Inflammatory macrophage treated with lipopolysaccharide for 4 hours (primary cell): Measurements from ENCODE around the gene CAPN8.

Experiments
- DNase-seq: peaks from one replicate; pipeline ENCODE4 v3.0.0-alpha.2; 2020

CAPN8 gene

DNA sequence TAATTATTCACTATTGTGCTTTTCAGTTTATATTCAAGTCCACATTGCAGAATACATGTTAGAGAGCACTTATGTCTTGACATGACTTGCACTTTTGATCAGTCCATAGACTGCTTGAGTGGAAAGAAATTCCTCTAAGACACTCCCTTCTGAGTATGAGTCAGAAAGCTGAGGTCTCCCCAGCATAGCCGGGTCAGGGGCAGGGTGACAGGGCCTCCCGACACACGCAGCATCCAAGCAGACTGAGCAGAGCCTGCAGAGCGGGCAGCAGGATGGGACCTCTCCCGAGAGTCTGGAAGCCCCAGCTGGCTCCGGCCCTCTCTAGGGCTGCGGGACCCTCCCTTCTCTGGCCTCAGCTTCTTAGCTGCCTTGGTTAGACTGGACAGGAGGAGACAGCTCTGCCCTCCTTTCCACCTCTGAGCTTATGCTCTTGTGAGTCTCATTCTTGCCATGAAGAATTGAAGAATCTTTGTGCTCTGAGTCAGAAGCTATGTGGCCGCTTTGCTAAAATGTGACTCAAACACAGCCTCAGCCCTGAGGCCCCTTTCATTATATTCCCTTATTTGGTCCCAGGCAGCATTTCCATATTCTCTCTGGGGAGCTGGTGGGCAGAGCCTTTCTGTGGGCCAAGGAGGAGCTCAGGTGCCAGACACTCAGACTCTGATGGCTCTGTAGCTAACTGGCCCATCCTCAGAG lies 35.6 kb upstream of the CAPN8 start:
- DNase-seq = no peak

DNA sequence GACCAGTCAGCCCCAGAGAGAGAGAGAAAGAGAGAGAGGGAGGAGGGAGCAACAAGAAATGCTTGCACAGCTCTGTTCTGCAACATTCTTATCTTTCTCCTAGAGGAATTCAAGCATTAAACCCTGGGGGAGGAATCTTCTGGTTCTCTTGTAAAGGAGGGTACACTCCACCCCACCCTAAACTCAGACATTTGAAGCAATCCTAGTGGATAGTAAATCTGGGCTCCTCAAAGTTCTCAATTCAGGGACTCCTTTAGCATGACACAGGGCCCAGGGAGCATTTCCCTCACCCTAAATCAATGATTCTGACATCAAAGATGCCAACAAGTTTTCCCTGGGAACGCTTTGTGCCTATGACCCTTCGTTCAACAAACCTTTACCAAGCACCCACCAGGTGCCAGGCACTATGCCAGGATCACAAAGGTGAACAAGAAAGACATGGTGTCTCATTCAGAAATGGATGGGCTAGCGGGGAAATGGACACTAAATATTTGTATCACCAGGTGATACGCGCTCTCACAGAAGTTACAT lies 35.0 kb upstream of the CAPN8 start:
- no peak for DNase-seq

DNA sequence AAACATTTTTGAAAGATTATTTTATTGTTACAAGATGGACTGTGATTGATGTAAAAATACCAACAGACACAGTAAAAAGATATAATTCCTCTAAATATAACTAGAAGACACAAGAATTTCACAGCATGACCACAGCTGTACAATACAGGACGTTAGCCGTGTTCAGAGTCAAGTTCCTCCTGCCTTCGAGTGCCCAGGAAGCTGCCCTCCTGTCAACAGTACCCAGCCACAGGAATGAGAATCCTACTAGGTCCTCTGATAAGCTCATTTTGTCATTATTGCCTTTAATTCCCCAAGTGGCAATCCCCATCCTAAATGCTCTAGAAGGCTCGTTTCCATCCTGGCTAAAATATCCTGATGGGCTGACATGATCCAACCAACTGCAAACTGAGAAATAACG lies 30.4 kb upstream of the CAPN8 start:
- no peak for DNase-seq

DNA sequence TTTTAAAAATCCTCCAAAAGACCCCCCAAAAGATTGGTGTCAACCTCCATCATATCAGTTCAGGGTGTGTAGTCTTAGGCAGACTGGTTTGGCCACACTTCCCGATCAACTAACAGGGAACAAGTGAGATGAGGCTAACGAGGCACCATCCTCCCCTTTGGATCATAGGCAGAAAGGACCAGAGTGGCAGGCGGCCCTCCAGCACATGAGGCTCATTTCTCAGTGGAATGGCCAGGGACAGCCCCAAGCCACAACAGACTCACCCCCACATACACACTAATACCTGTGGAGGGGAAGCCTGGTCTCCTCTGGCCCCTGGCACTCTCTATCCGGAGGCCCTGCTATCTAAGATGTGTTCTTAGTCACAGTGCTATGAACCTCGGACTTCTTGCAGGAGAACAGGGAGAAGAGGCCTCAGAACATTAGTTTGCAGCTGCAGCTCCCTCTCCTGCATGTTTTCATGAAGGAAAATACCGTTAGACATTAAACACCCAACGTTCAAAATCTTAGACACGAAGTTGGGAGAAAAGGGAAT lies 29.6 kb upstream of the CAPN8 start:
- DNase-seq = no peak

DNA sequence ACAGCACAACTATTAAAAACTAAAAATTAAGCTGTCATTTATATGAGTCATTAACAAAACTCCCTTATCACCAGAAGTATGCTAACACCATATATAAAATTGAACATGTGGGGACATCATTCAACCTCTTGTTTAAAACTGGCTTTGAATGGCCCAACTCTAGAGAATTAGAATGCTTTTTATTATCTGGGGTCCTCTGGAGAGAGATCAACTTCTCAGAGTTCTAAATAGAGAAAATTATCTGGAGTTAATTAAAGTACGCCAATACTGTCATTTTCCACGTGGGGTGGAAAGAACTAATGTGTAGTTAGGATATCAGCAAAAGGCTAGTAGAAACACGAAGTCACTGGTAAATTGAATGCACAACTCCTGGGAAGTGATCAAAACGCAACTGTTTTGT lies 25.6 kb upstream of the CAPN8 start:
- no peak for DNase-seq

DNA sequence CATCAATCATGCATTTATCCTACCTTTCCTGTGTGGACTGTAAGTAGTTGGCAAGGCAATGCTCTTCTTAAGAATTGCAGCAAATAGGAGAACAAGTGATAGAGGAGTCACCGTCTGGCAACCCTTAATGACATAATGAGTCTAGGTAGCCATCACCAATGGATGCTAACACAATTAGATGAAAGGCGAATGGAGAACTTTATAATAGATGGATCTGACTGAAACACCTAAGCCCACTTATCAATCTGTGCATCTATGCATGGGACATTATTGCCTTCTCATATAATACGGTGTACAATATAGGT lies 18.9 kb upstream of the CAPN8 start:
- no peak for DNase-seq

DNA sequence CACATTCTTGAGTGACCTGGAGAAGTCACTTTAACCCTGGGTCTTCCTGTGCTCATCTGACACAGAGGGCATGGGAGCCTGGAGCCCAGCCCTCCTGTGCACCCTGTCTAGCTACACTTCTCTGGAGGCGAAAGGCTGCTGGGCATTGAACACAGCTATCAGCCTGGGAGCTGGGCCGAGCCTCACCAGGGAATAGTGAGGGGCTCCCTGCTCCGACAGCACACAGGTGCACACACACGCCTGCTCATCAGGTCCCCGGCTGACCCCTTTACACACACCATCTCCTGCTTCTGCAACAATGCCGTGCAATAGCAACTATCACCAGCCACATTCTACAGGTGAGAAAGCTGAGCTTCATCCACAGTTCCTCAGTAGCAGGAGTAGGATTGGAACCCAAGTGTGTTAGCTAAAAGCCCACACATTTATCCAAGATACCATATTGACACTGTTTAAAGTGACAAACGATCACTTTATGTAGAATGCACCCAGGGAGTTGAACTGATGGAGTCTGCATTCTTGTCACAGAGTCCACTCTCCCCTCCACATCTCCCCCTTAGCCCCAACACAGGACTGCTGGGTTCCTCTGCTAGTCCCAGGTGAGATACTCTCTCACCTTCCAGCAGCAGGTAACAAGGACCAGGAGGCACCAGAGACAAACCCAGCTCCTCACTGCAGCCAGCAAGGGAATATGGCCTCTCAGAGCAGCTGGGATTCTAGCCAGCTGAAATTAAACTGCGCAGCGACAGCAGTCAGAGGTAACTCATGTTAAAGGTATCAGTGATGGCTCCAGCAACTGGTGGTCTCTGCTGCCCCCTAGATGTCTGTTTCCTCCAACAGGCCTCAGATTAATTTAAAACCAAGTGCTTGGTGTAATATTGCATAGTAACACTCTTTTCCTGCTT lies 18.3 kb upstream of the CAPN8 start:
- DNase-seq = peak; percentile 51

DNA sequence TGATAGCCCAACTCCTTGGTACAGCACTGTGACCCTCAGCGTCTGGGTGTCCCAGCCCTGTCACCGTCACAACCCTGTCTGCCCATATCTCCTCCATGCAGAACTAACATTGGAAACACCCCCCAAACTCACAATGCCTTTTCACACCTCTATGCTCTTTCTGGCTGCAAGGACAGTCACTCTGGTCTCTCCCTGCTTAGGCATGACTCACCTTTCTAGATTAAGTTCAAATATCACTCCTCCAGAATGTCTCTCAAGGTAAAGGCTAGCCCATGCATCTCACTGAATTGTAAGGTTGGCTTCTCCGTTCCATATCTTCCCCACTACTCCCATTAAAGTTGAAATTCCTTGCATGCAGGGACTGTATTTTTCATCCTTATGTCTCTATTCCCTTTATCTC lies 17.0 kb upstream of the CAPN8 start:
- no peak for DNase-seq

DNA sequence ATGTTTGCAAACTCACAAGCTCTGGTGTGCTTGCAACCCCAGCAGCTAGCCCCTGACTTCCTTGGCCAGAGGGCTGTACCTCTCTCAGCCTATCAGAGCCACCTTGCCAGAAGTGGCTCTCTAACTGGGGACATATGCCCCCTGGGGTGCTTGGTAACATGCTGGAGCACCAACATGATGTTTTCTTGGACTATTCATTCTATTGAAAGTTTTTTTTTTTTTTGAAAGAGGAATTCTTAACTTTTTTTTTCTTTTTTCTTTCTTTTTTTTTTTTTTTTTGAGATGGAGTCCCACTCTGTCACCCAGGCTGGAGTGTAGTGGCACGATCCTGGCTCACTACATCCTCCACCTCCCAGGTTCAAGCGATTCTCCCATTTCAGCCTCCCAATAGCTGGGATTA lies 14.7 kb upstream of the CAPN8 start:
- no peak for DNase-seq

DNA sequence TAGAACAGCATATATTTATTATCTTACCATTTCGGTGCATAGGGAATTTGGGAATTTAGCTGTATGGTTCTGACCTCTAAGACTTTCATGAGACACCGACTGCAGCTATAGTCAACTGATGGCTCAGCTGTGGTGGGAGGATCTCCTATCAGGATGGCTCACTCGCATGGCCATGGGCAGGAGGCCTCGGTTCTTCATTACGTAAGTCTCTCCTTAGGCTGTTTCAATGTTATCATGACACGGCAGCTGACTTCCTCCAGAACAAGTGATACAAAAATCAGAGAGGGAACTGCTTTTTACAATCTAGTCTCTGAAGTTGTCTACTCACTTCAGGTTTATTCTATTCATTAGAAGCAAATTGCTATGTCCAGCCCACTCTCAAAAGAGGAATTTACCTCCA lies 13.3 kb upstream of the CAPN8 start:
- peak; percentile 87 for DNase-seq

DNA sequence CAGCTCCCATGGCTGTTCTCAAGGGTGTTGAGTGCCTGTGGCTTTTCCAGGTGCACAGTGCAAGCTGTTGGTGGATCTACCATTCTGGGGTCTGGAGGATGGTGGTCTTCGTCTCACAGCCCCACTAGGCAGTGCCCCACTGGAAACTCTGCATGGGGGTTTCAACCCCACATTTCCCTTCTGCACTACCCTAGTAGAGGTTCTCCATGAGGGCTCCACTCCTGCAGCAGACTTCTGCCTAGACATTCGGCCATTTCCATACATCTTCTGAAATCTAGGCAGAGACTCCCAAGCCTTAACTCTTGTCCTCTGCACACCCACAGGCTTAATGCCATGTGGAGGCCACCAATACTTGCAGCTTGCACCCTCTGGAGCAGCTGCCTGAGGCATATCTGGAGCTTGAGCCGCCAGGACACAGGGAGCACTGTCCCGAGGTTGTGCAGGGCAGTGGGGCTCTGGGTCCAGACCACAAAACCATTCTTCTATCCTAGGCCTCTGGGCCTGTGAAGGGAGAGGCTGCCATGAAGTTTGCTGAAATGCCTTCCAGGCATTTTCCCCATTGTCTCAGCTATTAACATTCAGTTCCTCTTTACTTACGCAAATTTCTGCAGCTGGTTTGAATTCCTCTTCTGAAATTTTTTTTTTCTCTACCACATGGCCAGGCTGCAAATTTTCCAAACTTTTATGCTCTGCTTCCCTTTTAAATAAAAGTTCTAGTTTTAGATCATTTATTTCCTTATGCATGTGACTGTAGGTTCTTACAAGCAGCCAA lies 8.8 kb upstream of the CAPN8 start:
- peak; percentile 77 for DNase-seq

DNA sequence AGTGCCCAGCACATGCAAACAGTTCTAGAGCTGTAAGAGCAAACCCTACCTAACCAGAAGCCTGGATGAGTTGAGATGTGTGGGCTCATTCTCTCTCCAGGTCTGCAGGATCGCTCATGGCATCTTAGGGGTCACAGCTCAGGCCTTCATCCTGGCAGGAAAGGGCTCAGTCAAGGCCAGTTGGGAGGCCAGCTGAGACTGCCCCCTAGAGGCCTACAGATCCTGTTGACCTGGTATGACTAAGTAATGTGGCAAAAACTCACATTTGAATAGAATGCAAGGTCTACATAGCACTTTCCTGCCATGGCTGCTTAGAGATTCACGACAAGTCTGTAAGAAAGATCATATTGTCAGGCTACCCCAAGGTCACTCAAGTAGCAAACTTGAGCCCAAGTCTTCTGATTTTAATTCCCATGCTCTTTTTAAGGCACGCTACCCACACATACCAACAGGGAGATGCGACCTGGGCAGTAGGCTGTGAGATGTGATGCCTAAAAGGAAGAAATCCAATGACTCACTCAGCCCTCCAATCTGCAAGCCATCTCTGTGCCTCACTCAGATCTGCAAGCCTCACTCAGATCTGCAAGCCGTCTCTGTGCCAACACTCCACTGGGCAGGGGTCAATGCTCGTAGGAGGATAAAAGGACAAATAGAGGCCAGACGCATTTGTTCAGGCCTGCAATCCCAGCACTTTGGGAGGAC lies 5.1 kb upstream of the CAPN8 start:
- DNase-seq = peak; percentile 42

DNA sequence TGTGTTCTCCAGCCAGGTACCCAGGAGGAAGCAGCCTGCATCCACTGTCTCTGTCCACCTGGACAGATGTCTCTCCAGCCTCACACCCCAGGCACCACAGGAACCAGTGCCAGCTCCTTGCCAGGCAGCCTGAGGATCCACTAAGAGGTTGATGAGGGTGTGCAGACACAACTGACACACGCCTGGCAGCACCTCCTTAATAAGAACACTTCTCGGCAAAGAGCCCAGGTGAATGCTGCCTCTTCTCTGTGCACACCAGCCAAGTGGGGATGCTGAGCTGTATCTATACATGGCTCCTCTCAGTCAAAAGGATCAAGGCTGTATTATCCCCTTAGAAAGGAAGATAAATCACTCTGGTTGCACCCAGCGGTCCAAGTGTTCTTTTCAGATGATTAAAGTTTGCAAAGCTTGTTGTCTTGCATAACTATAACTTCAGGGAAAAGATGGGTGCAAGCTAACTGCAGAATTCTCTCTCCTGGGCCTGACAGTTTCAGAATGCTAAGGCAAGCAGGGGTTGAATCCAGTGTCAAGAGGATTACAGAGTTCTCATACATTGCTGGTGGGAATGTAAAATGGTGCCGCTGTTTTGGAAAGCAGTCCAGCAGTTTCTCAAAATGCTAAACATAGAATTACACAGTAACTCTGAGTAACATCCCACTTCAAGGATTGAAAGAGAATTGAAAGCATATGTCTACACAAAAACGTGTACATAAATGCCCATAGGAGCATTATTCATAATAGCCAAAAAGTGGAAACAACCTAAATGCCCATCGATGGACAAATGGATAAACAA lies 3.7 kb upstream of the CAPN8 start:
- no peak for DNase-seq

DNA sequence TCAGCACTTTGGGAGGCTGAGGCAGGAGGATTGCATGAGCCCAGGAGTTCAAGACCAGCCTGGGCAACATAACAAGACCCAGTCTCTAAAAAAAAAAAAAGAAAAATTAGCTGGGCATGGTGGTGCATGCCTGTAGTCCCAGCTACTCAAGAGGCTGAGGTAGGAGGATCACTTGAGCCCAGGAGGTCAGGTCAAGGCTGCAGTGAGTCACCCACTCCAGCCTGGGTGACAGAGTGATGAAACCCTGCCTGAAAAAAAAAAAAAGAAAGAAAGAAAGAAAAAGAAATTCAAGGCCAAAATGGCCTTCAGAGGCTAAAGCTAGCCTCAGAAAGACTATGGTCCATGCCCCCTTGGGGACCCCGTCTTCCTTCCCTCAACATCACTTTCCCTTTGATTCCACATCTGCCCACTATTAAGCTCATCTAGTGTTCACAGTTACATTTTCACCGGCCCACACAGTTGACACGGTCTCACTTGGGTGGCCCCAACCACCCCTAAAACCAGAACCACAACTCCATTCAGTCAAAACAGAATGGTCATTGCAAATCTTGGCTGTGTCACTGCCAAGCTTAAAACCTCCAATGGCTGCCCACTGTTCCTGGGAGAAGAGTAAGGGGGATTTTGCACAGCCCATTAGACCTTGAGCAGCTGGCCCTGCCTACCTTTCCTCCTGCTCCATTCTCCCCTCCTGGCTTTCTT lies 2.1 kb upstream of the CAPN8 start:
- DNase-seq = no peak

DNA sequence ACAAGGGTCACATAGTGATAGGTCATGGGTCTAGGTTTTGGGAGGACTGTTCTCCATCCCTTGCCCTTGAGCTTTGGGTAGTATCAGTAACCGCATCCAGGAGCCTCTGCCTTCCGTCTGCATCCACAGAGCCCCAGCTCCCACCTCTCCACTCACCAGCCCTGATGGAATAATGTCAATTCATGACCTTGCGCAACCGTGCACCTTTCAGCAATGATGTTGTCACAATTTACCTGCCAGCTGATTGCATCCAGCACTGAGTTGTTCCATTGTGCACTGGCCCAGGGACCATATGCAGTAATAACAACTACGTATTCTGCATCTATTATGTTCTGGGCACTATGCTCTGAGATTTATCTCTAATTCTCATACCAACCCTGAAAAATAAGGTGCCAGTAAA lies 1.4 kb downstream of the CAPN8 start:
- no peak for DNase-seq

DNA sequence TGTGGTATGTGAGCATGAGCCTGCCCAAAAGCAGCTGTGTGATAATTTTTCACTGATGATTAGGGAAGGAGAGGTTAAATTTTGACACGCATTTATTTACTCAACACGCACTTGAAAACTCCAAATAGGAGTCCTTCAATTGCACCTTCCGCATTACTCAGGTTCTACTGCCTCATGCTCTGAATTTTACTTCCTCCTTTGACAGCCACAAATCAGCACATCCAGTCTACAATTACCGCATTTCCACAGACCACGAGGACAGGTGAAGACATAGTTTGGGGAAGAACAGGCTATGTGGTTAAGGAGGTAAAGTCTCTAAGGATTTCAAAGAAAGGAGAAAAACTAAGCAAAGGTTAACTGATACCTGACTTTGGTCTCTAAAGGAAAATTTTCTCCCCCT lies 2.6 kb downstream of the CAPN8 start:
- peak; percentile 27 for DNase-seq

DNA sequence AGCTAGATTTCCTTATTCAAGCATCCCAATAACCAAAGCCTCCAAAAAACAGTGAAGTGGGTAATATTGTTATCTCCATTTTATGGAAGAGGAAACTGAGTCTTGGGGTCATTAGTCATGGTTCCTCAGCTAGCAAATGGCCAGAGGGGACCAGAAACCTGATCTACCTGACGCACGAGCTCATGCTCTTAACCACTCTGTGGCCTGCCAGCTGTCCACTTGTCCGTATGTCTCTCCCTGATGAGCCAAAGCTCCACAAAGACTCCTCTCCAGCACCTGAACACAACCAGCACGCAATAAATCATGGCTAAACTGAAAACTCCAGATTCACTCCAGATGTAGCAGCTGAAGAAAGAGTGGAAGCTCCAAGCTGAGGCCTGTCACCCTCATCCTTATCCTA lies 5.8 kb downstream of the CAPN8 start:
- no peak for DNase-seq

DNA sequence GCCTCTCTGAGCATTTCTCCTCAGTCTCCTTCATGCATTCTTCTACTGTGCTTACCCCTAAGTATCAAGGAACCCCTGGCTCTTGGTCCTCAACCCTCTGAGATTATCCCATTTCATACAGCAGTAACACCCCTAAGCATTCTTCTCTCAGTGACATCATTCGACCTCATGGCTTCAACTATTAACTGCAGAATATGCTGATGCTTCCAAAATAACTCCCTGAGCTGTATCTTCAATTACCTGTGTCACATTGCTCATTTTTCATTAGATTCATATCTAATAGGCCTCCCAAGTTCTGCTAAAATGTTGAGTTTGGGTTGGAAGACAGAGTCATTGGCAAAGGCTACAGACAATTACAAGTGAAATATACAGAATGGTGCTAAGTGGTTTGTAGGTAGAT lies 7.5 kb downstream of the CAPN8 start:
- no peak for DNase-seq

DNA sequence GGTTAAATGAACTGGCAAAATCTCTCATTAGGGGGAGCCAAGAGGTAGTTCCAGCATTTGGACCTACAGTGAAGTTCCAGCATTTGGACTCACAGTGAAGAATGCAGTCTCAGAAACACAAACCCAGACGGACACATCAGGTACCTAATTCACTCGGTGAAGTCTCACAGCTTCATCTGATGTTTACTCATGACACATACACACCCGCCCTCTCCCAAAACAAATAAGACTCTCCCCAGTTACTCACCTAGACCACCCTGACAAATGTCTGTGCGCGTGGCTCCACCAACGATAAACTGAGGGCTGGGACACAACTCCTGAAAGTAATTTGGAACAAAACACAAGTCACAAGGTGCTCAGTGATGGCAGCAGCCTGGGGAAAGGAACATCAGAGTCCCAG lies 11.4 kb downstream of the CAPN8 start:
- no peak for DNase-seq

DNA sequence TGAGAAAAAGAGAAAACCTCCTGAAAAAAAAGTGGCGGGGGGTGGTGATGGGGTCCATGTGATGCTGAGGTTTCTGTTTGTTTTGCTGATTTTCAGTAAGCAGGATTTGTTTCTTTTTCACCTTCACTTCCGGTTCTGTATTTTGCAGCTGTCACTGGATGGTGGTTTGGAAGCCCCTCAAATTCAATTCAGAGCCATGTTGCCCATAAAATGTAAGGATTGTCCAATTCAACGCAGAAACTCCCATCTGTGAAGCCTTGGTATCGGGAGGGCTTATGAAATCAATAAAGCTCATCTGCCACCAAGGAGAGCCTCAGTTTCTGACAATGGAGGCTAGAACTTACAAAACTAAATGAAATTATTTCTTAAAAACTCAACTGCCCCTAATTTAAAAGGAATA lies 12.1 kb downstream of the CAPN8 start:
- DNase-seq = no peak

DNA sequence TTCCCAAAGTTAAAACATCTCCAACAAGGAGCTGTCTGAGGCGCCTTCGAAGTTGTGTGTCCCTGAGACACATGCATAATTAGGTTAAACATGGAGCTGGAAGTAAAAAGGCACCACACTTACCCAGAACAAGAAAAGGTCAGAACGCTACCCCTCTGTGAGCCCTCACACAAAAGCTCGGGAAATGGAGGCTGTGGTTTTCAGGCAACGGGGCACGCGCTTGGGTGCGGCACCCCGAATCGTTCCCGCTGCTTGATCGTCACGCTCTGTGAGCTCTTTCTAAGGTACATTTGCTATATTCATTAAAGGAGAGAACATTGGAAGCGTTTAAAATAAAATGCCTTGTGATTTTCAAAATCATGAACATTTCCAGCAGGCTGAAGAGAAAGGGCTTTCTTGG lies 12.5 kb downstream of the CAPN8 start:
- no peak for DNase-seq
